Measurements from ENCODE around the gene ERI3.

ERI3 gene

DNA sequence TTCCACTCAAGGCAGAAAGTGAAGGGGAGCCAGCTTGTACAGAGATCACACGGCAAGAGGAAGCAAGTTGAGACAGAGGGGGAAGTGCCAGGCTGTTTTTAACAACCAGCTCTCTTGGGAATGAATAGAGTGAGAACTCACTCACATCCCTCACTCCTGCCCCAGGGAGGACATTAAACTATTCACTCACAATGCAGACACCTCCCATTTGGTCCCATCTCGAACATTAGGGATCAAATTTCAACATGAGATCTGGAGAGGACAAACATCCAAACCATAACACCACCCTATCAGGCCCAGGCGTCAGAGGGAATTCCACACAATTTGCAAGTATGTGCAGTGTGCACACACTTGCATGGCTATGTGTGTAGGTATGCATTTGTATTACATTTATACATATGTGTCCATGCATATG lies 79.1 kb downstream of the ERI3 start:
- TF ChIP-seq TAF1 (IDR thresholded peaks at IDR 0.05; ENCODE audit: borderline replicate concordance, low read depth, low read length): no peak
- no peak for TF ChIP-seq POLR2AphosphoS5 (IDR thresholded peaks at IDR 0.05; ENCODE audit: low read depth, low read length)
- no peak for TF ChIP-seq POLR2A (IDR thresholded peaks at IDR 0.05; ENCODE audit: low read depth, low read length)
- FAIRE-seq (no peak), DNase-seq (ENCODE audit: insufficient read length) (no peak)

DNA sequence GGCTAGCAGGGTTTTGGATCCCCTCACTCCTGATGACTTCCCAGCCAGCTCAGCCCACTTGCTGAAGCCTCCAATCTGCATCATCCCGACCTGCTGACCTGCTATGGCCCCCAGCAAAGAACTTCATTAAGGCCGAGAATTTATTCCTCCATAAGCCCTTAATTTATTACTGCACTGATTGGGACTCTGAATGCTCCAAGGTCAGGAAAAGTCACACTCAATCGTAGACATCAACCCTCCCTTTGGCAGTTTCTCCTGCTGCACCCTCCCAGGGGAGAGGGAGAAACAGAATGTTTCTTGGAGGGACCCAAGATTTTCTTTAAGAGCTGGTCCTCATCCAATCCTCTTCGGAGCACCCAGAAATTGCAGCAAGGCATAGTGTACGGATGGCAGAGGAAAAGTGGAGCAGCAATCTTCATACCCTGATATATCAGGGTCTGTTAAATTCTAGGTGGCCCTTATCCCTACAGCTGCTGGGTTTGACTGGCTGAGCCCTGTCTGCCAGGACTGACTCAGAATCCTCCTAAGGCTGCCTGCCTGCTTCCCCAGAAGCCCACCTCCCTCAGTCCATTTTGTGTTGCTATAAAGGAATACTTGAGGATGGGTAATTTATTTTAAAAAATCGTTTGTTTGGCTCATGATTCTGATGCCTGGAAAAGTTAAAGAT lies 79.6 kb downstream of the ERI3 start:
- DNase-seq (ENCODE audit: insufficient read length) (no peak), FAIRE-seq (no peak)
- no peak for TF ChIP-seq POLR2AphosphoS5 (IDR thresholded peaks at IDR 0.05; ENCODE audit: low read depth, low read length)
- no peak for TF ChIP-seq TAF1 (IDR thresholded peaks at IDR 0.05; ENCODE audit: borderline replicate concordance, low read depth, low read length)
- TF ChIP-seq POLR2A (IDR thresholded peaks at IDR 0.05; ENCODE audit: low read depth, low read length): no peak

DNA sequence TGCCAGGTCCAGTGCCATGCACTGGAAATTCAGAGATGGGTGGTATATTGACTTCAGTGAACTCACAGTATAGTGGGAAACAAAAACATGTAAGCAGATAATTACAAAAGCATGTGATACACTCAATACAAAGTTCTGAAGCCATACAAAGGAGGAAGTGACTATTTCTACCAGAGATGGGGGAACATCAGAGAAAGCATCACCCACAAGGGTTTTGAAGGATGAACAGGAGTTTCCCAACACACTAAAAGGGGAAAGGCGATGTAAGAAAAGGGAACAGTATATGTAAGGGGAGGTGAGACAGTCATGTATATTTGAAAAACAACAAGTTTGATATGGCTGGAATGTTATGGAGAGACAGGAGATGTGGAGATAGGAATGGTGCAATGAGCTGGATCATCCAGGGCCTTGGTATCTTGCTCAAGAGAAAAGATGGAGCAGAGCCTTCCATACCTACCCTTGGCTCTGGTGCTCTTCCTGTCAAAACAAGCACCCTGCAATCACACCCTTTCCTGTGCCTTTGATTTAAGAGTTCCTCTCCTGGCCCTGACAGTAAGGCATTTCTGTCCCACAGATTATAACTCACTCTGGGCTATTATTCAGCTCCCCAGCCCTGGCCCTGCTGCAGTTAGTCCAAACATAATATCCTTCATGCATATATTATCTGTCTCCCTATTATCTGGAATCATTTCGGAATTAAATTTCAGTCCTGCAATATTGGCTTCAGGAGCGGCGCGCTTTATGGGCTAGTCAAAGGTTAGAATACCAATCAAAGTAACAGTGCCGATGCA lies 81.3 kb downstream of the ERI3 start:
- FAIRE-seq (no peak), DNase-seq (ENCODE audit: insufficient read length) (no peak)

DNA sequence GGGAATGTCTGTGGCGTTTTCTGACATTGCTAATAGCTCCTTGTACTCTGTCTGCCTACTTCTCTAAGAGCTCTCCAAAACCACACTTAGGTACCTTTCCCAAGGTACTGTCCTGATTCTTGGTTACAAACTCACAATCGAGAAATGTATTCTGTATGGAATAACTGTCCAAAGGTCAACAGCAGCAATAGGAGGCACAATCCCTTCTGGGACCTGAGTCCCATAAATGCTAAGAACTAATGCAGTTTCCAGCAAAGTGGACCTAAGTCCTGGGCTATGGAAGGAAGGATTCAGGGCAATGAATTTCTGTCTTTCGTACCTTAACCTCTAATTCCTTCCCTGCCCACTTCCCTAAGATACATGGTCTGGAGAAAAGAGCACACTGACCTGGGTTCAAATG lies 82.1 kb downstream of the ERI3 start:
- TF ChIP-seq POLR2A (IDR thresholded peaks at IDR 0.05; ENCODE audit: low read depth, low read length): no peak
- TF ChIP-seq POLR2AphosphoS5 (IDR thresholded peaks at IDR 0.05; ENCODE audit: low read depth, low read length): no peak
- no peak for TF ChIP-seq TAF1 (IDR thresholded peaks at IDR 0.05; ENCODE audit: borderline replicate concordance, low read depth, low read length)
- DNase-seq (ENCODE audit: insufficient read length): no peak
- FAIRE-seq: no peak

More for the DNA sequence above, 81.3 kb downstream of the ERI3 start:
- TF ChIP-seq POLR2AphosphoS5 (IDR thresholded peaks at IDR 0.05; ENCODE audit: low read depth, low read length) (no peak), POLR2A (IDR thresholded peaks at IDR 0.05; ENCODE audit: low read depth, low read length) (no peak), TAF1 (IDR thresholded peaks at IDR 0.05; ENCODE audit: borderline replicate concordance, low read depth, low read length) (no peak)

DNA sequence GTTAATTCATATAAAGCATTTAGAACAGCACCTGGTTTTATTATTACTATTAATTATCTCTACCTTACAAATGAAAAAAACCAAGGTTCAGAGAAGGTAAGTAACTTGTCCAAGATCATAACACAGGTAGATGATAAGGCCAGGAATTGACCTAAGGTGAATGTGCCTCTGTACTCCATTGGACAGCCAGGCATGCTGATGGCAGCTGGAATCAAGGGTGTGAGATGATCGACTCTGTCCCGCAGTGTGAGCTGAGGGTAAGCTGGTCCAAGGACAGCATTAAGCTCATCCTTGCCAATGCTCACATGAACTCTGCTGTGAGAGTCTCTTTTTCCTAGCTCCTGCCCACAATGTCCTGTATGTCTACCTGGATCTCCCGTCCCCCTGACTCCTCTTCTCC lies 83.4 kb downstream of the ERI3 start:
- no peak for TF ChIP-seq TAF1 (IDR thresholded peaks at IDR 0.05; ENCODE audit: borderline replicate concordance, low read depth, low read length)
- no peak for TF ChIP-seq POLR2AphosphoS5 (IDR thresholded peaks at IDR 0.05; ENCODE audit: low read depth, low read length)
- no peak for TF ChIP-seq POLR2A (IDR thresholded peaks at IDR 0.05; ENCODE audit: low read depth, low read length)
- no peak for DNase-seq (ENCODE audit: insufficient read length)
- no peak for FAIRE-seq

DNA sequence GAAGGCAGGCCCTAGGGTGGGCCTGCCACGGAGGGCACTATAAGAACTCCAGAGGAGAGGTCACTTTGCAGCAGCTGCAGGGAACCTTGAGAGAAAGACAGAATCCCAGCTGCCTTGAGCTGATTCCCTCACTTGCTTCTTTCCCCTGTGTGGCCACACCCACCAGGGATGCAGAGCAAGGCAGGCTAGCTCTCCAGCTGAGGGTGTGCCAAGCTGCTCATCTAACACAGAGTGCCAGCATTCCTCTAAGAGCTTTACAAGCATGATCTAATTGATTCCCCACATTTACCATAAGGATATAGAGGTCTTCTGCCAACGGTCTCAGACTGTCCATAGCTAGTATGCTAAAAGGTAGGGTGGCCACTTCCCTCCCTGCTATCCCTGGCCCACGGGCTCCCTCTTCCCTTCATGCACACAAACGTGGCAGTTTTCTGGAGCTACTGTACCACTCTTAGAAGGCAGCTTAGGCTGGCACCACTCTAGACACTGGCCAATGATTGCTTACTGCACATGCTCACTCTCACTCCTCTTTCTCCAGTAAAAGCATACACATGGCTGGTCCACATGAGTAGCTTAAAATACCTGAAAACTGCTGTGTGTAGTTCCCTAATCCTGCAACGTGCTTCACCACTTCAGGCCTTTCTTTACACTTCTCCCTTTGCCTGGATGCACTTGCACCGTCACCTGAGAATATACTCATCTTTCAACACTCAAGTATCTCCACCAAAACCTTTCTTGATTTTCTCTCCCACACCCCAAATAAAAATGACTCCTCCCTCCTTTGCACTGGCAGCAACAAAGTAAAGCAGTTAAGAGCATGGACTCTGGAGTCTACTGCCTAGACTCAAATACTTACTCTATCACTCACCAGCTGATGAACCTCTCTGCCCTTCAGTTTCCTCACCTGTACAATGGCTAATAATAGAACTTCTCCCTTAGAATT lies 84.1 kb downstream of the ERI3 start:
- FAIRE-seq (no peak), DNase-seq (ENCODE audit: insufficient read length) (no peak)
- TF ChIP-seq POLR2A (IDR thresholded peaks at IDR 0.05; ENCODE audit: low read depth, low read length) (no peak), POLR2AphosphoS5 (IDR thresholded peaks at IDR 0.05; ENCODE audit: low read depth, low read length) (no peak), TAF1 (IDR thresholded peaks at IDR 0.05; ENCODE audit: borderline replicate concordance, low read depth, low read length) (no peak)

DNA sequence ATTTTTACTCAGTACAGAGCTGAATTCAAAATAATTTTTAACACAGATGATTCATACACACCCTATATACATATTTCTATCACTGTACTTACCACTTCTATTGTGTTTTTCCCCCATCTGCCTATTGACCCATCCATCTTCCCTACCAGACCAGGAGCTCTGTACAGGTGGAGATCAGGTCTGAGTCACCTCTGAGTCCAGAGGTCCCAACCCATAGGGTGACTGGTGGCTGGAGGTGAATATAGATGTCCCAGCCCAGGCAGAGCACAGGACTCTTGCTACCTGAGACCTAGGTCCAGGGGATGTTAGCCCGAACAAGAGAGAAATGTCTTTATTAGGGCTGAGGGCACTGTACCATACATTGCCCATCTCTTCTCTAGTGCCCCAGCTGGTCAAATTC lies 87.0 kb downstream of the ERI3 start:
- no peak for FAIRE-seq
- DNase-seq (ENCODE audit: insufficient read length): no peak
- TF ChIP-seq POLR2A (IDR thresholded peaks at IDR 0.05; ENCODE audit: low read depth, low read length): no peak
- no peak for TF ChIP-seq POLR2AphosphoS5 (IDR thresholded peaks at IDR 0.05; ENCODE audit: low read depth, low read length)
- no peak for TF ChIP-seq TAF1 (IDR thresholded peaks at IDR 0.05; ENCODE audit: borderline replicate concordance, low read depth, low read length)

DNA sequence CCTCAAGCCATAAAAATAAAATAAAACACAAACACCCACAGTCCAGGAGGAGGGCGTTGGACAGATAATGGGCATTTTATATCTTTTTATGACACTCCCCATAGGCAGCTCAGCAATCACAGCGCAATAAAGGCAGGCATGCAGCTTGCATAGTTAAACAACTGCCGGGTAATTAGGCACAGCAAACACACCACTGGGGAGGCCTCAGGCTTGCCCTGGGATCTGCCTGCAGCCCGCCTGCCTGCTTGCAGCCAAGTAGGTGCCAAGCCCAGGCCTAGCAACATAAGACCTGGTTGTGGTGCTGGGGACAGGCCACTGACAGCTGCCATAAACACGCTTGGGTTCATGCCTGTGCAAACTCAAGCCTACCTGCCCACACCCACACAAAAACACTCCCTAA lies 87.6 kb downstream of the ERI3 start:
- no peak for TF ChIP-seq TAF1 (IDR thresholded peaks at IDR 0.05; ENCODE audit: borderline replicate concordance, low read depth, low read length)
- TF ChIP-seq POLR2A (IDR thresholded peaks at IDR 0.05; ENCODE audit: low read depth, low read length): no peak
- no peak for TF ChIP-seq POLR2AphosphoS5 (IDR thresholded peaks at IDR 0.05; ENCODE audit: low read depth, low read length)
- FAIRE-seq (no peak), DNase-seq (ENCODE audit: insufficient read length) (no peak)

DNA sequence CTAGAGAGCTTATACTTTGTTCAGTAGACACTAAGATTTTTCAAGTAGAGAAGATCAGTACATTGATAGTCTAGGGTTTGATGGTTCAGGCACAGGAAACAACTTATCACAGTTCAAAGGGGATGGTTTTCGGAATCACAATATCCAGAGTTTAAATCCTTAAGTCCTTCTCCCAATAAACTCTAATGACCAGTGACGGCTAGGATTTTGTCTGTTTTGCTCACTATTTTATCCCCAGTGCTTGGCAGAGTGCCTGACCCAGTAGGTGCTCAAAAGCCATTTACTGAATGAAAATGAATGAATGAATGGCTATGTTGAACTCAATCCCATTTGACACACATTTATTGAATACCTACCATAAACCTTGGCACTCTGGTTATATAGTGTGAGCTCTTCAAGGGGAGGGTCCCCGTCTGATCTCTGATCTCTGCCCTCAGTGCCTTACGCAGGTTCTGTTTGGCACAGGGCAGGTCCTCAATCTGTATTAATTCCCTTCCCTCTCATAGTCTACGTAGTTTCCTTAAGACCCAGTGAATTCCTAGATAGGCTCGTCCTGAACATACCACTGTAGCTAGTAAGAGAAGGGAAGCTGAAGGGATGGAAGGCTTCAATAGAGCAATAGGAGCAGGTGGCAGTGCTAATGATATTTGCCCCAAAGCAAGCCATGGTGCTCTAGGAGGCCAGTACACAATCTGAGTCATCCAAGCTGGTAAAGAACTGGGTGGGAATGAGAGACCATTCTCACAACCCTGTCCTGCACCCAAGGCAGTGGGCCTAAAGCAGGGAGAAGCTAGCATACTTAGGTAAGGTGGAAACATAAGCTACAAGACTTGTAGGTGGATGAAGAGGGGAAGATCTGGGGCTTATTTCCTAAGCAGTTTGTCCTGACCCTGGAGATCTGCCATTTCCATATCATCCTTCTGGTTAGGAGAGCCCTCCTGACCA lies 88.4 kb downstream of the ERI3 start:
- no peak for DNase-seq (ENCODE audit: insufficient read length)
- FAIRE-seq: no peak
- TF ChIP-seq POLR2A (IDR thresholded peaks at IDR 0.05; ENCODE audit: low read depth, low read length) (no peak), POLR2AphosphoS5 (IDR thresholded peaks at IDR 0.05; ENCODE audit: low read depth, low read length) (no peak), TAF1 (IDR thresholded peaks at IDR 0.05; ENCODE audit: borderline replicate concordance, low read depth, low read length) (no peak)

DNA sequence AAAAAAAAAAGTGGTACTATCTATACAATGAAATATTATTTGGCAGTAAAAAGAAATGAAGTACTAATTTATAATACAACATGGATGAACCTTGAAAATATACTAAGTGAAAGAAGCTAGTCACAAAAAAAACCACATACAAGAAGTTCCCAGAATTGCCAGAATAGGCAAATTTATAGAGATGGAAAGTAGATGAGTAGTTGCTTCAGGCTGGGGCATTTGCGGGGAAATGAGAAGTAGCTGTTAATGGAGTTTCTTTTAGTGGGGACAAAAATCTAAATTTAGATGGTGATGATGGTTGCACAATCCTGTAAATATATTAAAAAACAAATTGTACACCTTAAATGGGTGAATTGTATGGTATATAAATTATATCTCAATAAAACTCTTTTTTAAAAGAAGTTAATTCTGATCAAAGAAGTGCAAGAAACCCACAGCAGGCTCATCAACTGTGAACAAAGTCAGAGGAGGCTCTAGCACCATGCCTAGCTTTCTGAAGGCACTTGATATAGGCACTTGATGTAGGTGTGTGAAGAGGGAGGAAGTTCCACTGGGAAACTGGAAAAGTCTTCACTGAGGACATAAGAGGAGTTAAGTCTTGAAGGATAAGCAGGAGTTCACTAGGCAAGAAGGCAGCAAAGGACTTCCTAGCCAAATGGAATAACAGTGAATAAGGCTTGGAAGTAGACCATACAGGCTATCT lies 89.2 kb downstream of the ERI3 start:
- FAIRE-seq: no peak
- no peak for DNase-seq (ENCODE audit: insufficient read length)
- TF ChIP-seq TAF1 (IDR thresholded peaks at IDR 0.05; ENCODE audit: borderline replicate concordance, low read depth, low read length): no peak

All from GM12892 (cell line).